ENCODE results near the gene MDGA2.

Gene MDGA2

DNA sequence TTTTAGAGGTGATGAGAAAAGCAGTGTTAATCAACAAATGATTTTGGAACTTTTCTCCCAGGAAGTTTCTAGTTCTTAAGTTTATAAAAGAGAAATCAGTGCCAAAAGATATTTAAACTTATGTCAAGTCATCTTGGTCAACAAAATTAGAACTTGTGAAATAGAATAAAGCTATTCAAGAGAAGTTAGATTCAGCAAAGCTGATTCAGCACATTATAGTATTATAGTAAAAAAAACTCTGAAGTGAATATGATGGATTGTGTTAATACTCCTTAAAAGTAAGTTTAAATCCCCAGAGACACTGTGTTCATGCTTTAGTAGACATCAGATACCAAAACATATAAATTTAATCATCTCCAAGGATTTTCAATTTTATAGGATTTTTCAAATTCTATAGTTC lies 813.7 kb downstream of the MDGA2 start:
- DNase-seq: no peak

DNA sequence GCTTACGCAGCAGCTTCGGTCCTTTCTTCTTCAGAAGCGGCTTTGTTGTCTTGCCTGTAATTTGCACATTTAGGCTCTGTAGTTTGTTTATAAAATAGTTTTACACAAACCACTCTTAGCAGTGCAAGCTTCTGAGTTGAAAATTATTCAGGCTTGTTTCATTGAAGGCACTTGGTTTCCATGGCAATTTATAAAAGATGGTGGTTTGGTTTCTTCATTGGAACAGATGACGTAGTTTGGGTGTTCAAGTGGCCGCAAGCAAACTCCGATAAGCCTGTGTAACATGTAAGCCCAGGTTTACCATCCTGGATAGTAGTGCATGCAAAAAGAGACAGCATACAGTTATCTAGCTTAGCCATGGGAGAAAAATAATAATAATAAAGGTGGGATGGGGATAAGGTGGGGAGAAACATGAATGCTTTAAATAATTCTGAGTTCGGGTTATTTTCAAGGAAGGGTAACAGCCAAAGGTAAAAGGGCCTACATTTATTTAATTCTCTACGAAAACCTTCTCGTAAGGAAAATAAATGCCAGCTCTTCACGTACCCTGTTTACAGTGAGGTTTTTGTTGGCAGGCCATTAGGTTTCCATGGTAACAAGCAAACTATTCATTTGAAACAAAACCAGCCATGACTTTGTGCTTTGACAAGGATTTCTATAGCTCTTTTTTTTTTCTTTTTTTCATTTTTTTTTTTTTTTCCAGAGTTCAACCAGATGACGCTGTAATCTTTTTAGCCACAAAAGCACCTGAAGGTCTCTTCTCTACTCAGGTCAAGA lies 834.3 kb downstream of the MDGA2 start:
- DNase-seq: no peak

DNA sequence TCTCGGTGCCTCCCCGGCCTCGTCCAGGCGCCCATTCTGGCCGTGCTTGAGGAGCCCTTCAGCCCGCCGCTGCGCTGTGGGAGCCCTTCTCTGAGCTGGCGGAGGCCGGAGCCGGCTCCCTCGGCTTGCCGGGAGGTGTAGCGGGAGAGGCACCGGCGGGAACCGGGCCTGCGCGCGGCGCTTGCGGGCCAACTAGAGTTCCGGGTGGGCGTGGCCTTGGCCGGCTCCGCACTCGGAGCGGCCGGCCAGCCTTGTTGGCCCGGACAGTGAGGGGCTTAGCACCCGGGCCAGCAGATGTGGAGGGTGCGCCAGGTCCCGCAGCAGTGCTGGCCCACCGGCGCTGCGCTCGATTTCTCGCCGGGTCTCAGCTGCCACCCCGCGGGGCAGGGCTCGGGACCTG lies 855.1 kb downstream of the MDGA2 start:
- DNase-seq: no peak

DNA sequence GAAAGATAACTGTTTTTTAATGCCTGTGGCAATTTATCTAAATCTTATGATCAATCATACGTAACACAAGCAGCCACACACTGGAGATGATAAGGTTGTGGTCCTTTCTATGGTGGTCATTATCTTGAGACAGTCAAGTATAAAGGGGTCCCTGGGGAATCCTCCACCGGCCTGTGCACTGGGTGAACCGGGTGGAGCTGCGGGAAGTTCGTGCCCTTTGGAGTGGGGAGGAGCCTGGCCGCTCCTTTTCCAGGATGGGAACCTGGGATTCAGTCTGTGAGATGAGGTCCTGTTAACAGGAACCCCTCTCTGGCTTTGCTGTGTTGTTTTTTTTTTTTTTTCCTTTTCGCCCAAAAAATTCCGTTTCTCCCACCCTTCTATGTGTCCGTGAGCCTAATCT lies 856.3 kb downstream of the MDGA2 start:
- DNase-seq: no peak

DNA sequence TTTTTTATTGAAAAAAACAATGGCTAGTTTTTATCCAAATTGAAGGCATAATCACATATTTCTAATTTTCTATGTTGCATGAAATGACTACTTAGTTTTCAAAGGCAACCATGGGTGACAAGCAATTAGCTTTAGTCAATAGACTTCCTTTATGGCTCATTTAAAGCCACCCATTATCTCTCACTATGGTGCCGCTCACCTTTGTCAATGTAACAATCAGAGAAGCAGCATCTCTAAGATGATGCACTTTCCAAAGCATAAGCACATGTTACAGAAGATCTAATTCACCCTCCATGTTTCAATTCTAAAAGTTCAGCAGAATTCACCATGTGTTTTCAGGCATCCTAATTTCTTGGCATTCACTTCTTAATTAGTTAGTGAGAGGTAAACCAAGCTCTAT lies 857.3 kb downstream of the MDGA2 start:
- no peak for DNase-seq

DNA sequence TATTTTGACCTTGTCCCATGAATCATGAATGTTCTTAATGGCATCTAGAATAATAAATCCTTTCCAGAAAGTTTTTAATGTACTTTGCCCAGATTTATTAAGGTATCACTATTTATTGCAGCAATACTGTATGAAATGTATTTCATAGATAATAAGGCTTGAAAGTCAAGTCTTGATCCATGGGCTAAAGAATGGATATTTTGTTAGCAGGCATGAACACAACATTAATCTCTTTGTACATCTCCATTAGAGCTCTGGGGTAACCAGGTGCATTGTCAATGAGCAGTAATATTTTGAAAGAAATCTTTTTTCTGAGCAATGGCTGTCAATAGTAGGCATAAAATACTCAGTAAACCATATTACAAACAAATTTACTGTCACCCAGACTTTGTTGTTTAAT lies 882.3 kb downstream of the MDGA2 start:
- DNase-seq: no peak

Data from activated CD4-positive, alpha-beta T cell treated with anti-CD3 and anti-CD28 coated beads, Interleukin-2, amount 50 U/mL, for 1 hour (primary cell).